Cardiac muscle cell (in vitro differentiated cells and primary cell): Measurements from ENCODE around the gene PICK1. TPM values are rescaled to one million over a fixed set of nuclear protein-coding genes. Genes with fewer than 3 reads are reported as not detected.

Source experiments
- DNase-seq, 2 donors: peaks; one replicate each; pipeline versions ENCODE4 v3.0.0 to v3.0.0-alpha.2; 2010 to 2017; ENCODE audit warnings: low read depth in 1 of 2, low spot score in 1 of 2
- H3K27ac ChIP-seq: fragments of 200-600 bp; sonication (generic); 2 replicates; pipeline ENCODE4 v1.5.1; 2016
- H3K27me3 ChIP-seq: fragments of 200-600 bp; sonication (generic); 2 replicates; pipeline ENCODE4 v1.6.0; 2016; ENCODE audit warnings: control low read depth
- H3K36me3 ChIP-seq: fragments of 200-600 bp; sonication (generic); 2 replicates; pipeline ENCODE4 v1.5.1; 2016; ENCODE audit warnings: control low read depth
- H3K4me1 ChIP-seq: fragments of 200-600 bp; sonication (generic); 2 replicates; pipeline ENCODE4 v1.8.1; 2017; ENCODE audit warnings: low read depth, mild to moderate bottlenecking, mixed run types
- H3K4me3 ChIP-seq: fragments of 200-600 bp; sonication (generic); 2 replicates; pipeline ENCODE4 v1.5.1; 2016; ENCODE audit warnings: mild to moderate bottlenecking
- H3K9me3 ChIP-seq: fragments of 200-600 bp; sonication (generic); 2 replicates; pipeline ENCODE4 v1.5.1; 2017; ENCODE audit warnings: low read depth, mild to moderate bottlenecking, control low read depth
- polyA plus RNA-seq: library from polyadenylated mRNA; unstranded; fragments of >200 nt; fragmentation: Nextera tagmentation; extraction: Ambion mirVana; gene quantifications from 2 replicates; pipeline ENCODE4 v1.2.1, GENCODE V29; 2016
- total RNA-seq: library from RNA; depleted of rRNA; stranded (reverse); fragments of >200 nt; gene quantifications from 2 replicates; pipeline ENCODE4 v1.2.3, GENCODE V29; 2016
- TF ChIP-seq, protein P1 (sequence below): IDR thresholded peaks from 2 replicates; pipeline ENCODE4 v1.5.1; 2012; ENCODE audit warnings: low read depth, mild to moderate bottlenecking, low read length

PICK1 gene
- total and polyA plus RNA-seq, 2 experiments from 2014 or later: 57.8 to 60.4 TPM

DNA sequence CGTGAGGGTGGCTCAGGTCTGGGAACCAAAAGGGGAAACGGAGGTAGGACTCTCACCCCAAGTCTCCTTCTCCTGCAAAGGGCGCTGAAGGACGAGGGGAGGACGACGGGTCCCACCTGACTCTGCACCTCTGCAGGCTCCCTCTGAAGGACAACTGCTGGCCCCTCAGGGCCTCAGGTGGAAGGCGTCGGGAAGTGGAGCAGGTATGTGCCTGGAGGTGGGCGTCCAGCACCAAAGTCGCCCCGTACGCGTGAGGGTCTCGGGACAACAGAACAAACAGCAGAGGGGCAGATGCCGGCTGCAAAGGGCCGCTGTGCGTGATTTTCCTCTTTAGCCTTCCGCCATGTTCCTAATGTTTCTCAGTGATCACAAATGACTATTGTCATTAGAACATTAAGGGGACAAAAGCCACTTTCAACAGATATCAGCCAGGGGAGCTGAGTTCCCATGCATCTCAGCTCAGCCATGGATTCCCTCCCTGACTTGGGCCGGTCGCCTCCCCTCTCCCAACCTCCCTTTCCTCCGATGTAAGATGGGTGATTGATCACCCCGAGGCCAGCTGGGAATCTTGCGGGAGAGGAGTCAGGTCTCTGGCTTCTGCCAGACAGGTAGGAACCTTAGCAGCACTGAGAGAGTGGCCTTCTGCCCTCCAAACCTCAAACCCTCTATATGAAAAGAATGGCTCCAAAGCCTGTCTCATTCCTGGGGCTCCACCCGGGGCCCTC lies 25.9 kb downstream of the PICK1 start:
- Histone ChIP-seq H3K9me3 (no peaks in the 10 kb centered on the region), H3K36me3 (no peaks in the 10 kb centered on the region), H3K27me3 (peaks cover 30% of the 10 kb centered on the region), H3K27ac (no peak overlapping the region), H3K4me1 (peaks cover 4% of the 10 kb centered on the region), H3K4me3 (no peak overlapping the region)
- TF ChIP-seq, protein P1, sequence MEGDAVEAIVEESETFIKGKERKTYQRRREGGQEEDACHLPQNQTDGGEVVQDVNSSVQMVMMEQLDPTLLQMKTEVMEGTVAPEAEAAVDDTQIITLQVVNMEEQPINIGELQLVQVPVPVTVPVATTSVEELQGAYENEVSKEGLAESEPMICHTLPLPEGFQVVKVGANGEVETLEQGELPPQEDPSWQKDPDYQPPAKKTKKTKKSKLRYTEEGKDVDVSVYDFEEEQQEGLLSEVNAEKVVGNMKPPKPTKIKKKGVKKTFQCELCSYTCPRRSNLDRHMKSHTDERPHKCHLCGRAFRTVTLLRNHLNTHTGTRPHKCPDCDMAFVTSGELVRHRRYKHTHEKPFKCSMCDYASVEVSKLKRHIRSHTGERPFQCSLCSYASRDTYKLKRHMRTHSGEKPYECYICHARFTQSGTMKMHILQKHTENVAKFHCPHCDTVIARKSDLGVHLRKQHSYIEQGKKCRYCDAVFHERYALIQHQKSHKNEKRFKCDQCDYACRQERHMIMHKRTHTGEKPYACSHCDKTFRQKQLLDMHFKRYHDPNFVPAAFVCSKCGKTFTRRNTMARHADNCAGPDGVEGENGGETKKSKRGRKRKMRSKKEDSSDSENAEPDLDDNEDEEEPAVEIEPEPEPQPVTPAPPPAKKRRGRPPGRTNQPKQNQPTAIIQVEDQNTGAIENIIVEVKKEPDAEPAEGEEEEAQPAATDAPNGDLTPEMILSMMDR: no peak
- no peak for DNase-seq

DNA sequence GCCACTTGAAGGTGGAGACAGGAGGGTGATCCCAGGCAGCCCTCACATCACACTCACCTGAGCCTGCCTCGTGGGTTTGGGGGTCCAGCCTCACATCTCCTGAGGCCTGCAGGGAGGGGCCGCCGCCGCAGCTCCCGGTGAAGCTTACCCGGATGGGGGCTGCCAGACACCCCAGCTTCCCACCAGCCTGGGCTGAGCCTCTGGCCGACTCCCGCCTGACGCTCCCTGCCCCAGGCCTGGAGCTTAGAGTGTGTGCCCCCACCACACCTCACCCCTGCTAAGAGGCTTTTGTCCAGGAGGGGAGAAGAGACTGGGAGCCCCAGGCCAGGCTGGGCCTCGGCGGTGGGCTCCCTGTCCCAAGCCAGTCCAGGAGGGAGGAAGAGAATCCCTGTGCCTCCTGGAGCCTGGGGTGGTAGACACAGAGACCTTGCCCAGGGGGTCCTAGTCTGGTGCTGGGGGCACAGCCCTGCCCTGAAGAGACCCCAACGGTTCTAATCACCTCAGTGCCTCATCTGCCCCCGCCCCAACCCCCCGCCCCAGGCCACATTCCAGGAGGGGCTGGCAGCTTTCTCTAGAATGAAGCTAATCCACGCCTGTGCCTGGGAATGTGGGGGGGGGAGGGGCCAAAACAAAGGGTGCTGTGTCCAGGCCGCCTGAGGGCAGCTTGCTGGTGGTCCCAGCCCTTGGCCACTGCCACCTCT lies 26.9 kb downstream of the PICK1 start, which contains the start of gene SLC16A8:
SLC16A8 (minus strand) TSS at position 254 of the 701 bp plus-strand sequence. CDS start 1,311 bp downstream, outside the sequence.
- peaks cover 4% of the 10 kb centered on the region for H3K4me1 ChIP-seq
- H3K36me3 ChIP-seq: no peaks in the 10 kb centered on the region
- H3K4me3 ChIP-seq: no peak within 1 kb of the TSS
- no peak within 1 kb of the TSS for H3K27ac ChIP-seq
- TF ChIP-seq, protein P1: no peak
- no peaks in the 10 kb centered on the region for H3K9me3 ChIP-seq
- DNase-seq: no peak
- H3K27me3 ChIP-seq: peaks cover 30% of the 10 kb centered on the region

DNA sequence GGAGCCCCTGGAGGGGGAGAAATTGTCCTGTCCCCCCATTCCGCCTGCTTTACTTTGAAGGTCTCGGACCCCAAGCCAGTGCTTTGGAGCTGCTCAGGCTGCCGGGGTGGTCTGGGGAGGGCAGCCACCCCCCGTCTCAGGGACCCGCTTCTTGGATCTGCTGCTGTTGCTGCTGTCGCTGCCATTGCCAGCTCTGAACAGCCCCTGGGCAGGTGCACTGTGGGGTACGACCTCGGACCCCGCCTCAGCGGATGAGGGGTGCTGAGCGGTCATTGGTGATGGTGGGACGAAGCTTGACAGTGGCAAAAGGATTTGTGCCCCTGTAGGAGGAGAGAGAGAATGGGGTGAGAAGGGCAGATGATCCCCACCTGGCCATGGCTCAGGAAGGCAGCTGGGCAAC lies 27.9 kb downstream of the PICK1 start:
- no peaks in the 10 kb centered on the region for H3K9me3 ChIP-seq
- H3K36me3 ChIP-seq: no peaks in the 10 kb centered on the region
- H3K27me3 ChIP-seq: peaks cover 30% of the 10 kb centered on the region
- TF ChIP-seq, protein P1: no peak
- H3K4me3 ChIP-seq: no peak overlapping the region
- peaks cover 4% of the 10 kb centered on the region for H3K4me1 ChIP-seq
- no peak overlapping the region for H3K27ac ChIP-seq
- no peak for DNase-seq

DNA sequence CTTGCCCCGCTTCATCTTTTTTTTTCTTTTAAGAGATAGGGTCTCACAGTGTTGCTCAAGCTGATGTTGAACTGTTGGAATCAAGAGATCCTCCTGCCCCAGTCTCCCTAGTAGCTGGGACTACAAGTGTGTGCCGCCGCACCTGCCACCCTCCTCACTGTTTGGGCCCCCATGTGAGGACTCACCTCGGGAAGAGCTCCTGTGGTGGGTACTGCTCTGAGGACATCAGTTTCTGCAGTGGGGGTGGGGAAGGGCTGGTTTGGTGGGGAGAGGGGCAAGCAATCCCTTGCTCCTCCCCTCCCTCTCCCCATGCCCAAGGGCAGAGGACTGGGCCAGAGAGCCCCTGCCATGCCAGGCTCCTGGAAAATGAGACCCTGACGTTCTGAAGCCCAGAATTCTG lies 28.3 kb downstream of the PICK1 start:
- Histone ChIP-seq H3K9me3 (no peaks in the 10 kb centered on the region), H3K4me3 (no peak overlapping the region), H3K27ac (no peak overlapping the region), H3K27me3 (peaks cover 25% of the 10 kb centered on the region), H3K4me1 (peaks cover 4% of the 10 kb centered on the region), H3K36me3 (no peaks in the 10 kb centered on the region)
- TF ChIP-seq, protein P1: no peak
- DNase-seq: no peak

DNA sequence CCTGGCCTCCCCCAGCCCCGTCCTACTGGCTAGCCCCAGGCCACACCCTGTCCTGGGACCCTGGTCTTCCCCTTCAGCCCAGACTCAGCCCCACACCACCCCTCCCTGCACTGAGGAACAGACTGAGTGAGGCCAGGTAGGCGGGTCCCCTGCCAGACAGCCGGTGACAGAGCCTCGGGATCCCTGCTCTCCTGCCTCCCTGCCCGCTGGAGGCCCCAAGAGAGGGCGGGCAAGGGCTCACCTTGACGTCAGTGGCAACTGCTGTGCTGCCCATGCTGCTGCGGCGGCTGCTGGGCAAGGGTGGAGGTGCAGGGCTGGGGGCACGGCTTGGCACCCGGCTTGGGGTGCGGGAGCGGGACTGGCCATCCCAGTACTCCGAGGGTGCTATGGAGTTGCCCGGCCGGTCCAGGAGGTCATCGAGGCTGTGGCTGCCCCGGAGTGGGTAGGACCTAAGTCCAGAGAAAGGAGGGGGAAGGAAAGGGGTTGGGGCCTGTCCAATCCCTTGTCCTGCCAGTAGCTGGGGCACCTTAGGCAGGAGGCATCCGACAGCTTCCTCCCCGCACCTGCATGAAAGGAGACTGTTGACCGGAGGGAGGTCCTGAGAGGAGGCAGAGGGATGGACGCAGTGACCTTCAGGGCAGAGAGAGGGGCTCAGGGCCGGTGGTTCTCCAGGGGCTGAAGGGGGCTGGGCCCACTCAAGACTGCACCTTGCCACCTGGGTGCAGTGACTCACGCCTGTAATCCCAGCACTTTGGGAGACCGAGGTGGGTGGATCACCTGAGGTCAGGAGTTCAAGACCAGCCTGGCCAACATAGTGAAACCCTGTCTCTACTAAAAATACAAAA lies 29.0 kb downstream of the PICK1 start:
- TF ChIP-seq, protein P1: no peak
- H3K27me3 ChIP-seq: peaks cover 18% of the 10 kb centered on the region
- no peaks in the 10 kb centered on the region for H3K36me3 ChIP-seq
- no peak overlapping the region for H3K27ac ChIP-seq
- H3K4me1 ChIP-seq: peaks cover 4% of the 10 kb centered on the region
- H3K9me3 ChIP-seq: no peaks in the 10 kb centered on the region
- H3K4me3 ChIP-seq: no peak overlapping the region
- DNase-seq: no peak
